Measurements from ENCODE around the gene ABHD17B.

The ABHD17B gene

DNA sequence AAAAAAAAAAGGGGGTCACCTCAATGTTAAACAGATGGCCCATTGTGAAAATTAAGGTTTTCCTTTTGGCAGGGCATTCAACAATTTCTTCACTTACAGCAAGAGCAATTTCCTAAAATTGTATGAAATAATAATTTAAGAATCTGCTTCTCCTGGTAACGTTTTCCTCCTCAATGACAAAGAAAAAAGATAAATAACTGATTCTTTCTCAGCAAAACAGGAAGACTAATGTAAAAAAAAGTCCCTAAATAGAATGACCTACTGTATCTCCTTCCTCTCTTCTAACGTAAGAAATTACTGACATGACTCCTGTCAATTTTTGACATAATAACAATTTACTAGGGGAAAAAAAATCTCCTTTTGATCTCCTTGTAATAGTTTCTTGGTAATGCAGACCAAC lies 25.5 kb downstream of the ABHD17B start:
- H3K4me3 ChIP-seq: no peak overlapping the region
- H3K27ac ChIP-seq: no peak overlapping the region

DNA sequence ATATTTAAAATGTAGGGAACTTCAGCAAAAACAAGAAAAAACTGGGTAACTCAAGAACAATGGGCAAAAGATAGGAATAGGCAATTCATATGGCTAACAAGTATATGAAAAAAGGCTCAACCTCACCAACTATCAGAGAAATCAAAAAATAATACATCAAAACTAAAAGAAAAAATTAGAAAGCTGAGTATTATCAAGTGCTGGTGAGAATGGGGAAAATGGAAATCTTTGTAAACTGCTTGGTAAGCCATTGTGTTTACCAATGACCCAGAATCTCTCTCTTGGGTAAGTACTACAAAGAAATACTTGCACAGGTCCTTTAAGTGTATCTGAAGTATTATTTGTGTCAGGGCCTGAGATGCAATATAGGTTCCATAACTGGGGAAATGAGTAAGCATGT lies 27.0 kb downstream of the ABHD17B start:
- no peak overlapping the region for H3K4me3 ChIP-seq
- no peak overlapping the region for H3K27ac ChIP-seq

DNA sequence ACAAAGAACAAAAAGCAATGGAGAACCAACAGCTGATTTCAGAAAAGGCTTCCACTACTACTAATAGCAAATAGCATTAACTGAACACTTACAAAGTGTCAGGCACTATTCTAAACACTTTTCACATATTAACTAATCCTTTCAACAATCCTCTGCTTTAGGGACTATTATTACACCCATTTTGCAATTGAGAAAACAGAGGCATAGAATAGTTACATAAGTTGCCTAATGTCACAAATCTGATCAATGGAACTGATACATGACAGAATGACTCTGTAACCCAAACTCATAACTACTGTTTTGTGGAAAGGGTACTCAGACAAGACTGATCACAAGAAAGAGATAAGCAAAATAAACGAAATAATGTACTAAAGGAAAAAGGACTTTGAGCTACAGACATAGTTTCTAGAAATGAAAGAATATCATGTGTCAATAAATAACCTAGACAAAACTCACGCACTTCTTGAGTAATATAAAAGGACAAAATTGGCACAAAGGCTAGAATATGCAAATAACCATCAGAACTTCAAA lies 31.3 kb downstream of the ABHD17B start:
- no peak overlapping the region for H3K27ac ChIP-seq

DNA sequence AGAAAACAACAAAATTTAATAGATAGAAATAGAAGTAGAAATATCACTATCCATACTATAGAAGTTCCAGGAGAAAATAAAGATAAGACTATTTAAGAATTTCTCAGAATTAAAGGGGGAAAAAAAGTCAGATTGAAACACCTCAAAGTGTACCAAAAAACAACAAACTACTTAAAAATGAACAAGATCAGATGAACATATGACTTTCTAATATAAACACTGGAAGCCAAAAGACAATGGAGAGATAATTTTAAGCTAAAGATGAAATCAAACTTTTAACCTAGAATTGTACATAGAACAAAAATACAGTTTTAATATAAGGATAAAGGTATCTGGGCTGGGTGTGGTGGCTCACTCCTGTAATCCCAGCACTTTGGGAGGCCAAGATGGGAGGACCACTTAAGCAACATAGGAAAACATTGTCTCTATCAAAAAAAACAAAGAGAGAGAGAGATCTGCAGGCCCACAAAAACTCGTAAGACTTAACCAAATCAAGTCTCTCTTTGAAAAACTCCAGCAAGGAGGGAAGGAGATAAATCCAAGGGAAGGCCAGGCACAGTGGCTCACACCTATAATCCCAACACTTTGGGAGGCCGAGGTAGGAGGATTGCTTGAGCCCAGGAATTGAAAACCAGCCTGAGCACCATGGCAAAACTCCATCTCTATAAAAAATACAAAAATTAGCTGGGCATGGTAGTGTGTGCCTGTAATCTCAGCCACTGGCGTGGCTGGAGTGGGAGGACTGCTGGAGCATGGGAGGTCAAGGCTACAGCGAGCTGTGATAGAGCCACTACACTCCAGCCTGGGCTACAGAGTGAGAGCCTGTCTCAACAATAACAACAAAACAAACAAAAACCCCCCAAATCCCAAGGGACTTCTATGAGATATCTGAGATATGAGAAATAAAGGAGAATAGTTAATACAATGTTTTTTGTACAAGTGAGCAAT lies 32.4 kb downstream of the ABHD17B start:
- Histone ChIP-seq H3K4me3 (no peak overlapping the region), H3K27ac (no peak overlapping the region)

More for the DNA sequence above, 31.3 kb downstream of the ABHD17B start:
- H3K4me3 ChIP-seq: no peak overlapping the region

DNA sequence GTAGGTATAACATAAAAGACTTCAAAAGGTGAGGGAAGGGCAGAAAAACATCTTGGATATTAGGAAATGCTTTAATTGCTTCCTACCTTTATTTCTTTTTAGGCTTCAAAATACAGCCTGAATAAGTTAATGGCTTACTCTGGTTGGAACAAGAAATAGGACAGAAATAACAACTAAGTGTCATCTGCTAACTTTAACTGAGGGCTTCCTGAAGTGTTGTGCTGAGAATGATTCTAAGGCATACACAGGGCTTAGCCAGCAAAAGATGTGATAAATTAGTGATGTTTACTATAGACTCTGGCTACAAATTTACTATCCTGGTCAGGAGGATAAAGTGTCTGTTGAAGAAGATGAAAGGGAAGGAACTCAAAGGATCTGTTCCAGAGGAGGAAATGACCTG lies 34.2 kb downstream of the ABHD17B start:
- H3K27ac ChIP-seq: no peak overlapping the region

DNA sequence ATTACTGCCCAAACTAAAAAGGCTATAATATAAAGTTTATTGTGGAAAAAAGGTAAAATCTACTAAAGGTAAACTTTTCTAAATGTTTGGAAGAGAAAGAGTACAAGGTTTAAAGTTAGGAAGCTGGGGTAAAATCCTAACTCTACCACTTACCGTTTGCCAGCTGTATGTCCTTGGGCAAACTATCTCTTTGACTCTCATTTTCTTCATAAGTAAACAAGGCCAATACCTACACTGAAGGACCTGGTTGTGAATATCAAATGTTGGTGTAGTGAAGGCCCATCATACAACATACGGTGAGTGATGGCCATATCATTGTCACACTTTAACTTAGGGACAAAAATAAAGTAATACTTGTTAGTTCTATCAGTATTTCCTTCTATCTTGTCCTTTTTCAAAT lies 34.9 kb downstream of the ABHD17B start:
- no peak overlapping the region for H3K4me3 ChIP-seq

More for the DNA sequence above, 34.2 kb downstream of the ABHD17B start:
- H3K4me3 ChIP-seq: no peak overlapping the region

DNA sequence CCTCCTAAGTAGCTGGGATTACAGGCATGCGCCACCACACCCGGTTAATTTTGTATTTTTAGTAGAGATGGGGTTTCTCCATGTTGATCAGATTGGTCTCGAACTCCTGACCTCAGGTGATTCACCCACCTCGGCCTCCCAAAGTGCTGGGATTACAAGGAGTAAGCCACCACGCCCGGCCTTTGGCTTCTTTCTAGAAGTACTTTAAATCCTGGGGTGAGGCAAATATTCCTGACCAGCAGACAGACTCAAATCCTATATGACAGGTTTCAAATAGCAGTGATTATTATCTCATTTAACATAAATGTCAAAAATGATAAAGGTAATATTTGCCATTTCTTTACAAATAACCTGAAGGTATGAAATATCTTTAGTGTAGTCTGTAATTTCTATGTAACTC lies 35.6 kb downstream of the ABHD17B start:
- Histone ChIP-seq H3K27ac (no peak overlapping the region), H3K4me3 (no peak overlapping the region)

More for the DNA sequence above, 34.9 kb downstream of the ABHD17B start:
- no peak overlapping the region for H3K27ac ChIP-seq

DNA sequence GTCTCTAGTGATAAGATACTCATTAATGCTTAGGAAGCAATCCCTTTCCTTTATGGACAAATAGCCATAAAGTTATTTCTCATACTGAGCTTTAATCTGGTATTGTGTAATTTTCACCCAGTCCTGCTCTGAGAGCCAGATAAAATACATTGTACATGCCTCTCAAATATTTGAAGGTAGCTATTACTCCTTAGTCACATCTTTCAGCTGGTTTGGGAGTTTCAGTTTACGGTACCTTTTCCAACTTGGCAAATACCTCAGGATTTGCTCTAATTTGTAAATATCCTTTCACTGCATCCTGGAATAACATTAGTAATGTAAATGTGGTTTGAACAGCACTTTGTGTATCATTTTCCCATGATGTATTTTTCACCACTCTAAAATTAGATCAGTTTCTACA lies 47.4 kb downstream of the ABHD17B start:
- Histone ChIP-seq H3K4me3 (no peak overlapping the region), H3K27ac (no peak overlapping the region)

DNA sequence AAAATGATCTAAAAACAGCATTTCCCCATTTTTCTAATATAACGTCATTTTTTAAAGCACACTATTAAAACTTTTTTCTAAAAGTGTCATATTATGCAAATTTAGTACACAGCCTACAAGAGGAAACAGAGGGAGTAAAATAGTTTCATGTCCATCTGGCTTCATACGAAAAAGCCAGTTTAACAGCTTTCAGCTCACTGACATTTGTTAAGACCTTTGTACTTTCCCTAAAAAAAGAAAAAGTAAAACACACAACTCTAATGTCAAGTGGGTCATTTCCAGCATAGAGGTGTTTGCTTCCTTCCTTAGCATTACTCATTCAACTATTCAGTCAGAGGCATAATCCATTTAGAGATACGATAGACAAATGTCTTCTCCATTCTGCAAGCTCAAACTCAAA lies 49.4 kb downstream of the ABHD17B start:
- Histone ChIP-seq H3K4me3 (no peak overlapping the region), H3K27ac (no peak overlapping the region)

DNA sequence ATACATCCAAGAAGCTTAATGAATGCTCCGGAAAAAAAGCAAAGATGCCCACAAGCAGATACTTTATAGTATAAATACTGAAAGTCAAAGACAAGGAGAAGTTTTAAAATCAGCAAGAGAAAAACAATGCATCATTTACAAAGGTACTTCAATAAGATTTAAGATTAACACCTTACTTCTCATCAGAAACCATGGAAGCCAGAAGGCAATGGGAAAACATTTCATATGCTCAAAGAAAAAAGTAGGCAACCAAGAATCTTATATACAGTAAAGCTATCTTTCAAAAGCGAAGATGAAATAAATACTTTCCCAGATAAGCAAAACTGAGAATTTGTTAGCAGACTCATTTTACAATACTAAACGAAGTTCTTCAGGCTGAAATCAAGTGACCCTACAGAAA lies 51.1 kb downstream of the ABHD17B start:
- Histone ChIP-seq H3K27ac (no peak overlapping the region), H3K4me3 (no peak overlapping the region)

DNA sequence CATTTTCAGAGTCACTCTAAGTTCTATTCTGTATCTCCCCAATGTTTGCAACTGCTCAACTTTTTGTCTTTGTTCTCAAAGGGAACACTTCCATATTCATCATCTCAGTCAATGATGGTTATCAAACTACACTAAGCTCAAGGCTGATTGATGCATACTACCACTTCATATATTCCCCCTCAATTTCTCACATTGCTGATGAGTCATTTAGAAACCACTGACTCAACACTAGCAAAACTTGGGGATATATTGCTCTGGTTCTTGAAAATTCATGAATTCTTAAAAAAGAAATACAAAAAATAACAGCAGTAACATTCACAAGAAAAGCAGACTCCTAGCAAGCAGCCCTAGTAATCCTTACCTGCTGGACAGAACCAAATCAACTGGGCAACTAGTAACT lies 52.2 kb downstream of the ABHD17B start:
- no peak overlapping the region for H3K27ac ChIP-seq

DNA sequence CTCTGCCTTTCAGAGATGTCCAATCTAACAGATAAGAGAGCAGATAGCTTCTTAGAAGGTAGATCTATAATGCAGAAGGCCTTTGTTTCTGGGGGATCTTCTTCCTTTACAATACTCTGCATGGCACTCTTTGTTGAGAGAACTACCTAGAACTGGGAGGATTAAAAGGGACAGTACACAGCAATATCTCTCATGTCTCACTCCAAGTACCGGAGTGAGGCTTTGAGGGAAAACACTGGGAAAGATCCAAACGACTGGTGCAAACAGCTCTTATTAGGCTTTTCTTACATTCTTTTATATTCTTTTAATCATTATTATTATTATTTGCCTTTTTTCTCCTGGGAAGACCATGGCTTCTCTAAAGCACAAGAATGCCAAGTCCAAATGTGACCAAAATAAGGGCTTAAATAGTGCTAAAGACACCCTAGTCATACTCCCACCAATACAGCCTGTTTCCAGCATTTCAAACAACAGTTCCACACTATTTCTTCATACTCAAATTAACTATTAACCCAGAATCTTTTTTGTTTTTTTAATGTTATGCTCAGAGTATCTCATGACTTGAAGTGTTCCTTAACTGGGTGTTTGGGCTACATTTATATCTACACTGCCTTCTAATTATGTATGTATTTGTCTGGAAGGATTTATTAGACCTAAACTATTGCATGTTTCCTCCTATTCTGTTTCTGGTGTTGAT lies 52.7 kb downstream of the ABHD17B start:
- no peak overlapping the region for H3K4me3 ChIP-seq
- no peak overlapping the region for H3K27ac ChIP-seq

More for the DNA sequence above, 52.2 kb downstream of the ABHD17B start:
- H3K4me3 ChIP-seq: no peak overlapping the region

DNA sequence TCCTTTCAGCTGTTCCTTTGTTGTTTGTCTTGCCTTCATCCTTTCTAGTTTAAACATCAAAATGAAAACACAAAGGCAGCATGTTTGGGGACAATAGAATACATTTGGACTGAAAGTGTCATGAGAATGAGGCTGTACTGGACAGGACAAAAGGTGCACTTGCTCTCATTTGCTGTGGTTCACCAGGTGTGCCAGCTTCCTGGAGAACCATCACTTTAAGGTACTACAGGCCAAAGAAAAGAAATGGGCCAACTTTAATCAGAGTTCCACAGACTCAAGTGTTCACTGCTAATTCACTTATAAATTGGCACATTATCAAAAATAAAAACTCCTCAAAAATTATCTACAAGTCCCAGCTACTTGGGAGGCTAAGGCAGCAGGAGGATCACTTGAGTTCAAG lies 53.8 kb downstream of the ABHD17B start:
- H3K4me3 ChIP-seq: no peak overlapping the region
- H3K27ac ChIP-seq: no peak overlapping the region

DNA sequence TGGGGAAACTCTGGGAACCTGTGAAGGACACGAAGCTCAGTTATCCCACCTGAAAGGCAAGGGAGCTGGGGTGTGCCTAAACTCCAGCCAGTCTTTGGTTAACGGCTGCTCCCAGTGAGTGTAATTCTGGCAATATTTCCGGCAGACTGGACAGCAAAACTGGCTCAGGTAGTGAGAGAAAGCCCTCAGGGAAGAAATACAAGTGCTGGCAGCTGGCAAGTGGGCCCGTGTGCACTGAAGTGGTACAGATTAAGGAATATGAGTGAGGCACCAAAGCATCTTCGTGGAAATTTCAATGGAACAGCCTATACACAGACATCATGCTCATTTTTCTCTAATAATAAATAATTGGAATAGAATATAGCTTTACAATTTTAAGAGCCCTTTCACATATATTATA lies 56.2 kb downstream of the ABHD17B start:
- Histone ChIP-seq H3K27ac (no peak overlapping the region), H3K4me3 (no peak overlapping the region)

DNA sequence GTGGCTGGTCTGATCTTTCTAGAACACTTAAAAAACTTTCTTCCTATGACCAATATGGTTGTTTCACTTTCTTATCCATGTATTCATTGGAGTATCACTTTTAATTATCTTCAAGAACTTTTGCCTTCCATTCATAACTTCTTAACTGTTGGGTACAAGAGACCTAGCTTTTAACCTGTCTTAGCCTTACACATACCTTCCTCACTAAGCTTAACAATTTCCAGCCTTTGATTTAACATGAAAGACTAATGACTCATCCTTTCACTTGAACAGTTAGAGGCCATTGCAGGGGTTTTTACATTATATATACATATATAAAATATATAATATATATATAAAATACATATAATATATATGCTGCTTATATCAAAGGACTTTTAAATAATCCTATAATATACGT lies 57.9 kb downstream of the ABHD17B start:
- Histone ChIP-seq H3K4me3 (no peak overlapping the region), H3K27ac (no peak overlapping the region)

DNA sequence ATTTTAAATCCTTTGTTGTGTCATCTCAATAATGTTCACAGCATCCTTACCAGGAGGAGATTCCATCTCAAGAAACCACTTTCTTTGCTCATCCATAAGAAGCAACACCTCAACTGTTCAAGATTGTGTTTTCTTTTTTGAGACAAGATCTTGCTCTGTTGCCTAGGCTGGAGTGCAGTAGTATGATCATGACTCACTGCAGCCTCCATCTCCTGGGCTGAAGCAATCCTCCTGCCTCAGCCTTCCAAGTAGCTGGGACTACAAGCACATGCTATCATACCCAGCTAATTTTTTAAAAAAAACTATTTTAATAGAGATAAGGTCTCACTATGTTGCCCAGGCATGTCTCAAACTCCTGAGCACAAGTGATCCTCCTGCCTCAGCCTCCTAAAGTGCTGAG lies 60.0 kb downstream of the ABHD17B start:
- Histone ChIP-seq H3K4me3 (no peak overlapping the region), H3K27ac (no peak overlapping the region)

DNA sequence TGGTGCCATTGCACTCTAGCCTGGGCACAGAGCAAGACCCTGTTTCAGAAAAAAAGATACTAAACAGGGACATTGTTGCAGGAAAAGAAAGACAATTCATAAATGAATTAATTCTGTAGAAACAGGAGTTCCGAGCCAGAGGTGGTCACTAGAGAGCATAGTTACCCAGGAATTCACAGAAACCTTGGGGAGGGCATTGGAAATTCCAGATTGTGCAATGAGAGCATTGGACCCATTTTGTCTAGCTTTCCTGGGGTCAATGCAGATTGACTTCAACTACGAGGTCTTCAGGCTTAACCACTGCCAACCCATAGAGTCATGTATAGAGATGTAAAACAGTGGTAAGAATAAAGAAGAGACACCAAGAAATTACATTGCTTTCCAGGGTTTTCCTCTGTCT lies 63.1 kb downstream of the ABHD17B start:
- Histone ChIP-seq H3K27ac (no peak overlapping the region), H3K4me3 (no peak overlapping the region)

DNA sequence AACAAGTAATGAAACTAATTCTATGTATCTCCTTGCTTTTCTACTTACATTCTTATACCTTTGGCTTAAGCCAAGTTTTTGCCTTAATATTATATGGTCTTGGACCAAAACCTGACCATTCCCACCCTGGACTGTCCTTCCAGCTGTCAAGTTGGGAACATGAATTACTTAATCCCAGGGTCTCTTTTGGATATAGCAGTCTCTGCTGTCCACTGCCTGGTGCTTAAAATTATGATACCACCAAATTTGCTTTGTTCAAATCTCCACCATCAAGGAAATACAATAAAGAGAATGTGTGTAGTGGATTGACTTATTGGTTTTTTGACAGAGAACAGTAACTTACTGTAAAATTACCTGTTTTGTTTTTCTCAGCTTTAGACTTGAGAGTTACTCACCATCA lies 66.2 kb downstream of the ABHD17B start:
- H3K4me3 ChIP-seq: no peak overlapping the region
- H3K27ac ChIP-seq: no peak overlapping the region

DNA sequence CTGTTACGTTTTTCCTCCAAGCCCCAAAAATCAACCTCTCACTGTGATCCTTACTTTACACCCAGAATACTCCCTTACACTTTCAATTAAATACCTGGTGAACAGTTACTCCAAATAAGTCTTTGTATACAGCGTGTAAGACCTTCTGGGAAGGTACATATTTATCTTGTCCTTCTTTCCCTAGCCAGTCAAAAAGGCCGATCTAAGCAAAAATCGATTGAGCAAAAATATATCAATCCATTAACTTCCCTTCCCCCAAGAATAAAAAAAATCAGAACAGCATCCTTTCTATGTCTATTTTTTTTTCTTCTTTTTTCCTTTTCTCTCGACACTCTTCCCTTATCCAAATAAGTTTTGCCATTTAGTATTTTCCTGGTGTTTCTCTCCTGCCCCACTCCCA lies 71.3 kb downstream of the ABHD17B start:
- Histone ChIP-seq H3K4me3 (no peak overlapping the region), H3K27ac (no peak overlapping the region)

DNA sequence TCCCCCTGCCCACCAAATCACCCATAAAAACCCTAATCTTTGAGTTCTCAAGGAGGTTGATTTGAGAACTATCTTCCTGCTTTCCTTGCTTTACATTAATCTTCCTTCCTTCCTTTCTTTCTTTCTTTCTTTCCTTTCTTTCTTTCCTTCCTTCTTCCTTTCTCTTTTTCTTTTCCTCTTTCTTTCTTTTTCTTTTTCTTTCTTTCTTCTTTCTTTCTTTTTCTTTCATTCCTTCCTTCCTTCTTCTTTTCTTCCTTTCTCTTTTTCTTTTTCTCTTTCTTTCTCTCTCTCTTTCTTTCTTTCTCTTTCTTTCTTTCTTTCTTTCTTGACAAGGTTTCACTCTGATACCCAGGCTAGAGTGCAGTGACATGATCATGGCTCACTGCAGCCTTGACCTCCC lies 75.4 kb downstream of the ABHD17B start:
- Histone ChIP-seq H3K4me3 (no peak overlapping the region), H3K27ac (no peak overlapping the region)

DNA sequence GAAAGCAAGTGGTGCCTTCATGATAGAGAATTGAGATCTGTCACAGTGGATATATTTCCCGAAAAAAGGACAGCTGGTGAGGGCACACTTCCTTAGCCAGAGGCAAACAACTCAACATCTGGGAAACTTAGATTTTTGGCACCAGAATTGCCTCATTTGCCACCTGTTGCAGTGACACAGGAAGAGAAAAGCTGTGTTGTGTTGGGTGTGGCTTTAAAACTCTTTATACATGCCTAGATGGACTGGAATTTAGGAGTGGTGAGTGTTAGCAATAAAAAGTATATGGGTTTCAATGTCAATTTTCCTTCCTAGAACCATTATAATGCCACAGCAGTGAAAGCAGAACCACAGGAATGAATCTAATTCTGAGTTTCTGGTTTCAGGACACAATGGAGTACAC lies 80.1 kb downstream of the ABHD17B start:
- Histone ChIP-seq H3K27ac (no peak overlapping the region), H3K4me3 (no peak overlapping the region)
